GM21515 (cell line): ENCODE data around the gene CHM.
A peak's percentile ranks its signal among the peaks of the same experiment; 100 is the strongest.
"Not testable (repeated sequence)": the region's sequence is repeated elsewhere in the genome, so short reads cannot be mapped to it uniquely, and the experiment has no call there.

Source experiments
- ATAC-seq: cut with Tn5 transposase; IDR thresholded peaks from one replicate; pipeline ENCODE4 v1.9.1; 2021; ENCODE audit not compliant: unreplicated experiment

Gene CHM

GRCh38 chrX:85998954-85999353 is 48.4 kb downstream of the CHM start:
- no peak for ATAC-seq

GRCh38 chrX:85996555-85996954 is 50.8 kb downstream of the CHM start:
- ATAC-seq, result no peak

GRCh38 chrX:85995641-85996040 is 51.7 kb downstream of the CHM start:
- no peak for ATAC-seq

GRCh38 chrX:85994797-85995196 is 52.6 kb downstream of the CHM start:
- ATAC-seq, result no peak

DNA sequence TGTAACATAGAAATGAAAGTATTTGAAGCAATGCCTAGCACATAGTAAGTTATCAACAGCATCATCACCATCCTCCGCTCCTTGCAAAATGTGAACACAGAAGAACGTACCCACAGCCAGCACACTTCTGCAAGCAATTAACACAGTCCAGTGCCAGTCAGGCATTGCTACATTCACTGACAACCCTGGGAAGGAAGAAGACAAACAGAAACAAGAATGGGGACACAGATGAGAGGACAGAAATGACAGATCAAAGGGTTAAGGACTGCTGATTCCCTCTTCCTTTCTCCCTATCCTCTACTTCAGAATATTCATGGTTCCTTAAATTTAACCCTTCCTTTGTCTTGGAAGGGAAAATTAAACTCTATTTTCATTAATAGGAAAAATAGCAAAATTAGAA is 53.1 kb downstream of the CHM start:
- ATAC-seq, result no peak

DNA sequence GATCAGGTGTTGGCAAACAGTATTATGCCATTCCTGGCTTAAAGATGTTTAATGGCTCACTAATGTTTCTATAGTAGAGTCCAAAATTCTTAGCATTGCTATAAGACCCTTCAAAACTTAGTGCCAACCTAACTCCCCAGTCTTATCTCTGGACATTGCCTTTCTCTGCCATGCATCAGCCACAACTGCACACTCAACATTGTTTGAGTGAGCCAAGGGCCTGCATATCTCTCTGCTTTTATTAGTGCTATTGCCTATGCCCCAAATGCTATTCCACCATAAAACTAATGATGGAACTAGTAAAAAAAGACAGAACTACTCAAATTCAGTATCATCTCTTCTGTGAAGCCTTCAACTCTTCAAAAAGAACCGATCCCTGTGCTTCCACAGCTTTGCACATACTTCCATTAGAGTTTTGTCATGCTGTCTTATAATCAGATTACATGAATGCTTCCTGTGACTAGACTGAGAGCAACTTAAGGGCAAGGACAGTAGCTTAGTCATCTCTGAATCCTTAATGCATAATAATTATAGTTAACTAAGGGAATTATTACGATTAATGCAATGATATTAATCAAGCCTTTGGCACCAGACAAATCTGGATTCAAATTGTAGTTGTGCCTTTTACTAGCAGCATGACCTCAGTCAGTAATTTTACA is 53.7 kb downstream of the CHM start:
- ATAC-seq, result no peak

GRCh38 chrX:85992811-85993229 is 54.5 kb downstream of the CHM start:
- ATAC-seq, result no peak

GRCh38 chrX:85988353-85988752 is 59.0 kb downstream of the CHM start:
- ATAC-seq, result no peak

DNA sequence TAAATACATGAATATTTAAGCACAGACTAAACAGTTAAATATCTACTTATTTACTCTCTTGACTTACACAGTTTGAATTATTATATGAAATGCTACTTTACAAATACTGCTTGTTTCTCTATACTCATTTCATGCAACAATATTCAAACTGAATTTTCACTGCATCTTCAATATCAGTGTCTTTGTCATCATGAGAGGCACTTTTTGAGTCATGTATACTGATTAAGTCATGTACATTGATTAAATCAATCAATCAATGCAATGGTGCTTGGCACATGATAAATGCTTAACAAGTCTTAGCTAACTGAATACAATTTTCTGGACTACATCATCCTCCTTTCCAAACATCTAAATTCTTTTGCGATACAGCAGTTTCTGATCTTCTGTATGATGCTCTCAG is 67.1 kb downstream of the CHM start:
- ATAC-seq, result no peak

DNA sequence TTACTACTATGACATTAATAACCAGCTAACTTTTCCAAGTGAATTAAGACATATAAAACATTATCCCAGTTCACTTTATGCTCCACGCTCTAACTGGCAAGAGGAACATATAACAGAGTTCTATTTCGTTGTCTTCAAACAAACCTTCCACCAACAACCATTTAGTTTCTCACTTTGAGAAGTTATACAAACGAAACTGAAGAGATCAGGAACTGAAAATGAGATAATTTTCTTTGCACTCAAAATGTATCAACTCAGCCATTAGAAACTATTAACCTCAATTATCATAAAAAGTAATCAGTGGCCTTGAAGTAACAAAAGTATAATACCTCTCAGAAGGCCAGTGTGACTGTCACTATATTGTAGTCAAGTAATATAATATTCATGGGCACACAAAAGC is 70.1 kb downstream of the CHM start:
- ATAC-seq, result peak; percentile 84

GRCh38 chrX:85972351-85972750 is 75.0 kb downstream of the CHM start:
- not testable (repeated sequence) for ATAC-seq

DNA sequence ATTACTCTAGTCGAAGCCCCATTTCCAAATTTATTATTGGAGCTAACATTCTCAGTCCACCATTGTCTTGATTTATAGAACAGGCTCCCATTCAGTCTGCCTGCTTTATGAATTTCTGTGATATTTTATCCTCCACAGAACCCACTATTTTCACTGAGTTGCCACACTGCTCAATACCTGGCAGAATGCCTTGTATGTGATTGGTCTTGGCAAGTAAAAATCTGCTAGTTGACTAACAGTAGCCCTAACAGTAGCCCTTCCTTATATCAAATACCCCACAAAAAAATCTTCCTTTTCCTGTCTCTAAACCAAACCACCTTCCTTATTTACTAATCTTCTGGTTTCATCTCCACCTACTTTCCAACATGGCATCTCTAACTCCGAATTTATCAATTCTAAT is 82.6 kb downstream of the CHM start:
- ATAC-seq, result no peak

DNA sequence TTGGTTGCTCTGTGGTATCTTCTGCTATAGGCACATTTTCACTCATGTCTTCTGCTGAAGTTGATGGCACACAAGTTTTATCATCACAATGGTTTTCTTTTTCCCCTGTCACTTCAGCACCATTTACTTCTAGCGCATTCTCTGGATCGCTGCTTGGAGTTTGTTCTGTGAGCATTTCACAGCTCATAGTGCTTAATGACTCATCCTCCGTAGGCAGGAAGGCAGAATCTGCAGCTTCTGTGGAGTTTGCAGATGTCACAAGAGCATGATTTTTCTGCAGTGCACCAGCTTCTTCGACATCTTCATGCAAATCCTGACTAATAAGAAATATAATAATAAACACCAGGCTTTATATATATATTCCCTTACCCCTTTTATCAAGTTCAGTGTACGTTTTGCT is 83.6 kb downstream of the CHM start:
- ATAC-seq, result no peak

- ATAC-seq, result no peak
Measured at GRCh38 chrX:85955510-85955909, 91.8 kb downstream of the CHM start.

DNA sequence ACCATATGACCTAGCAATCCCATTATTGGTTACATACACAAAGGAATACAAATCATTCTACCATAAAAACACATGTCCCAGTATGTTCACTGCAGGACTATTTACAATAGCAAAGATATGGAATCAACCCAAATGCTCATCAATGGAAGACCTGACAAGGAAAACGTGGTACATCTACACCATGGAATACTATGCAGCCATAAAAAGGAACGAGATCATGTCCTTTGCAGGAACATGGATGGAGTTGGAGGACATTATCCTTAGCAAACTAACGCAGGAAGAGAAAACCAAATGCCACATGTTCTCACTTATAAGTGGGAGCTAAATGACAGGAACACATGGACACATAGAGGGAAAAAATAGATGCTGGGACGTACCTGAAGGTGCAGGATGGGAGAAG is 102.6 kb downstream of the CHM start:
- ATAC-seq, result not testable (repeated sequence)

DNA sequence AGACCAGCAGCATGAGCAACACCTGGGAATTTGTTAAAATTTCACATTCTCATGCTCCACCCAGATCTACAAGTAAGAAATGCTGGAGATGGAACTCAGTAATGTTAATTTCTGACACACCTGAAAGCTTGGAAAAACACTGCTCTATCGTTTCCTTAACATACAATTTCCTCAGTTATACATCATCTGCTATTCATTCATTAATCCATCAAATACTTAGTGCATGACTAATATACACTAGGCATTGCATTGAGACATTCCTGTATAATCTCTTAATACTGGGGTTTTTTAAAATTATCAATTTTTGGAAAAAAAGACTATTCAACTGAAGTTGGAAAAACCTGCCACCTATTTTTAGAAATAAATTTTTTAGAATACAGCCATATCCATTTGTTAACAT is 106.1 kb downstream of the CHM start:
- ATAC-seq, result no peak

DNA sequence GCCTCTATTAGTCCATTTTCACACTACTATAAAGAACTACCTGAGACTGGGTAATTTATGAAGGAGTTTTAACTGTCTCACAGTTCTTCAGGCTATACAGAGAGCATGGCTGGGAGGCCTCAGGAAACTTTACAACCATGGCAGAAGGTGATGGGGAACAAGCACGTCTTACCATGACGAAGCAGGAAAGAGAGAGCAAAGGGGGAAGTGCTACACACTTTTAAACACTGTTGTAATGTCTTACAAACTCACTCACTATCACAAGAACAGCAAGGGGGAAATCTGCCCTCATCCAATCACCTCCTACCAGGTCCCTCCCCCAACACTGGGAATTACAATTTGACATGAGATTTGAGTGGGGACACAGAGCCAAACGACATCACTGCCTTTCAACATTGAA is 107.4 kb downstream of the CHM start:
- ATAC-seq, result not testable (repeated sequence)

DNA sequence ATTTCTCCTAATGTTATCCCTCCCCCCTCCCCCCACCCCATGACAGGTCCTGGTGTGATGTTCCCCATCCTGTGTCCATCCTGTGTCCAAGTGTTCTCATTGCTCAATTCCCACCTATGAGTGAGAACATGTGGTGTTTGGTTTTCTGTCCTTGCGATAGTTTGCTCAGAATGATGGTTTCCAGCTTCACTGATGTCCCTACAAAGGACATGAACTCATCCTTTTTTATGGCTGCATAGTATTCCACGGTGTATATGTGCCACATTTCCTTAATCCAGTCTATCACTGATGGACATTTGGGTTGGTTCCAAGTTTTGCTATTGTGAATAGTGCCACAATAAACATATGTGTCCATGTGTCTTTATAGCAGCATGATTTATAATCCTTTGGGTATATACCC is 113.0 kb downstream of the CHM start:
- not testable (repeated sequence) for ATAC-seq

DNA sequence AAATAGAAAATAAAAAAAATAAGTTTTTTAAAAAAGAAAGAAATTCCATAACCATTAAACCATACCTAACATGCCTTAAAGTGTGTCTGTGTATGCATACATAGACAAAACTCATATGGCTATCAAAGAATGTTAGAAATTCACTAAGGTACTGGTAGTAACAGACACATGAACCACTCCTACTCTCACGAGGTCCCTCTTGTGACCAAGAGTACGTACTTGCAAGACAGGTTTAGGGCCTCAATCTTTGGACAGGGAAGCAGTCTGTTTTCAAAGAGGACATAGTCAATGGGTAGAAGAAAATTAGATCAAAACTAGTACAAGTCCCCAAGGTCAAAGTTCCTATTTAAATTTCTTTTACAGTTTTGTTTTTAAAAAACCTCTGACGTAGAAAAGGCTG is 117.3 kb downstream of the CHM start:
- no peak for ATAC-seq

- no peak for ATAC-seq
Measured at GRCh38 chrX:85928606-85929005, 118.8 kb downstream of the CHM start.

DNA sequence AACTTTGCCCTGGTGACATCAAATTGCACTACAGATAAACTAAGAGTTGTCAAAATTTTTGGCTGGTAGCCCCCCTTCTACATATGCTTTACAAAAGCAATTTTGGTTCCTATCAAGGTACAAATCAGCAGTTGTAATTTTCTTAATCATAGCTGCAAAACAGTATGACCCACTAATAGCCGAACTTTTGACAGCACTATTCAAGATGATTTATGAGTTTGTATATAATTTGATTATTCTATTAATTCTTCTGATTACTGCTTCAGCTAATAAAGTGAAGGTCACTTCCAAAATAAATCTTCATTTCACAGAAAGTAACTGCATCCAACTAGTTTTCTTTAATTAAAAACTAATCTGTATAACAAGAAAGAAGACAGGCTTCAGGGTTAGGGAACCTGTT is 119.6 kb downstream of the CHM start:
- no peak for ATAC-seq

DNA sequence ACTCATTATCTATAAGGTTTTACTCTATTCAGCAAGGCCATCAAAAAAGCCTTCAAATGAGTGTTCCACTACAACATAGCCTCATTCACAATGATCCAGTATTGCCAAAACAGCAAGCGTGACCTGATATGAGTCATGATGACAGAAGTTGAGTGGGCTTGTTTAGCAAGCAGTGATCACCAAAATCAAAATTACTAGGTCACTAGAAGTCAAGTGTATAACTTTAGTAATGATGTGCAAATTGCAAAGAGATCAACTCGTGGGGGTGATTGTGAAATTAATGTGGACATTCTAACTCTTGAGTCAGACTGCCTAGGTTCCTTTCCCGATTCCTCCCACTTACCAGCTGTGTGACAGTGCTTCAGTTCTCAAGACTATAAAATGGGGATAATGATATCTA is 124.5 kb downstream of the CHM start:
- no peak for ATAC-seq

DNA sequence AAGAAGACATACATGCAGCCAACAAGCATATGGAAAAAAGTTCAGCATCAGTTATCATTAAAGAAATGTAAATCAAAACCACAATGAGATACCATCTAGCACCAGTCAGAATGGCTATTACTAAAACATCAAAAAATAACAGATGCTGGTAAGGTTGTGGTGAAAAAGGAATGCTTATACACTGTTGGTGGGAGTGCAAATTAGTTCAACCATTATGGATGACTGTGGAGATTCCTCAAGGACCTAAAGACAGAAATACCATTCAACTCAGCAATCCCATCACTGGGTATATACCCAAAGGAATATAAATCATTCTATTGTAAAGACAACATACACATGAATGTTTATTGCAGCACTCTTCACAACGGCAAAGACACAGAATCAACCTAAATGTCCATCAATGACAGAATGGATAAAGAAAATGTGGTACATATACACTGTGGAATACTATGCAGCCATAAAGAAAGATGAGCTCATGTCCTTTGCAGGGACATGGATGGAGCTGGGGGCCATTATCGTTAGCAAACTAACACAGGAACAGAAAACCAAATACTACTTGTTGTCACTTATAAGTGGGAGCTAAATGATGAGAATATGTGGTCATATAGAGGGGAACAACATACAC is 130.6 kb downstream of the CHM start:
- ATAC-seq, result not testable (repeated sequence)
